ENCODE data around the gene CSPG5. TPM values are rescaled to one million over a fixed set of nuclear protein-coding genes. Genes with fewer than 3 reads are reported as not detected.

CSPG5 gene
- total and polyA plus RNA-seq, 2 donors from 2014 or later, result 0.16 to 0.67 TPM

- Histone ChIP-seq H3K36me3 (ENCODE audit: control insufficient read depth in 2 of 3, insufficient read depth in 3 of 3, low read length in 3 of 3) (peaks cover 10 to 44% (median 11%) of the 10 kb centered on the region in 3 donors), H3K4me3 (ENCODE audit: low read length in 3 of 3) (no peak overlapping the region), H3K9ac (ENCODE audit: low read length in 3 of 3) (no peak overlapping the region), H3K27me3 (ENCODE audit: control insufficient read depth, insufficient read depth, low read length) (no peaks in the 10 kb centered on the region), H3K27ac (ENCODE audit: low read depth in 2 of 2, low read length in 2 of 2) (no peak overlapping the region), H3K9me3 (ENCODE audit: control insufficient read depth in 2 of 3, insufficient read depth in 1 of 3, low read length in 3 of 3) (no peaks in the 10 kb centered on the region), H3K4me1 (ENCODE audit: control insufficient read depth in 2 of 3, insufficient read depth in 2 of 3, low read depth in 1 of 3, low read length in 3 of 3) (no peaks in the 10 kb centered on the region)
- intact Hi-C loops (cut with DNase I), result no loop called here
- DNase-seq (no peak), FAIRE-seq (no peak)
- no peak for TF ChIP-seq CTCF (IDR thresholded peaks at IDR 0.05; ENCODE audit: borderline replicate concordance, extremely low read depth, insufficient read depth)
These were observed 28.7 kb upstream of the CSPG5 start for GRCh38 chr3:47607335-47607734.

DNA sequence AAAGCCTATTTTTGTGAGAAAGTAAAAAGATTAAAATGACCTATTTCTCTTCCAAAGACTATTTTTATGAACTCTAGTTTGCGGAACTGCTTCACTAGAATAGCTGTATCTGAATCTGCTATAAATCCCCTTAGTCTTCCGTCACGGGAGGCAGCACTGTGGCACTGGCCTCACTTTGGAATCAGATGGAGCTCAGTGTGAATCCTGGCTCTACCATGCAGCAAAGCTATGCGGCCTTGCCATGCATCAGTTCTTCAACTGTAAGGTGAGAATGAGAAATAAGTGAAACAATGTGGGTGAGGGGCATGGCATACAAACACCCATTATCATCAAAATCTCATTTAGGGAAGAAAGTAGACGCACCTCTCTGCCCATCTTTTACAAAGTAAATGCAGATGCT lies 27.5 kb upstream of the CSPG5 start:
- intact Hi-C loops (cut with DNase I), result no loop called here
- no peaks in the 10 kb centered on the region for H3K4me1 ChIP-seq (ENCODE audit: control insufficient read depth in 2 of 3, insufficient read depth in 2 of 3, low read depth in 1 of 3, low read length in 3 of 3)
- H3K27me3 ChIP-seq (ENCODE audit: control insufficient read depth, insufficient read depth, low read length), result no peaks in the 10 kb centered on the region
- H3K9me3 ChIP-seq (ENCODE audit: control insufficient read depth in 2 of 3, insufficient read depth in 1 of 3, low read length in 3 of 3), result no peaks in the 10 kb centered on the region
- no peak overlapping the region for H3K27ac ChIP-seq (ENCODE audit: low read depth in 2 of 2, low read length in 2 of 2)
- H3K9ac ChIP-seq (ENCODE audit: low read length in 3 of 3), result no peak overlapping the region
- H3K36me3 ChIP-seq (ENCODE audit: control insufficient read depth in 2 of 3, insufficient read depth in 3 of 3, low read length in 3 of 3), result peaks cover 10 to 44% (median 11%) of the 10 kb centered on the region in 3 donors
- DNase-seq, result no peak
- TF ChIP-seq CTCF (IDR thresholded peaks at IDR 0.05; ENCODE audit: borderline replicate concordance, extremely low read depth, insufficient read depth), result no peak
- FAIRE-seq, result no peak
- H3K4me3 ChIP-seq (ENCODE audit: low read length in 3 of 3), result no peak overlapping the region

GRCh38 chr3:47605652-47606051 lies 27.0 kb upstream of the CSPG5 start:
- FAIRE-seq (no peak), DNase-seq (no peak)
- Histone ChIP-seq H3K9me3 (ENCODE audit: control insufficient read depth in 2 of 3, insufficient read depth in 1 of 3, low read length in 3 of 3) (no peaks in the 10 kb centered on the region), H3K4me1 (ENCODE audit: control insufficient read depth in 2 of 3, insufficient read depth in 2 of 3, low read depth in 1 of 3, low read length in 3 of 3) (no peaks in the 10 kb centered on the region), H3K9ac (ENCODE audit: low read length in 3 of 3) (no peak overlapping the region), H3K27ac (ENCODE audit: low read depth in 2 of 2, low read length in 2 of 2) (no peak overlapping the region), H3K4me3 (ENCODE audit: low read length in 3 of 3) (no peak overlapping the region), H3K36me3 (ENCODE audit: control insufficient read depth in 2 of 3, insufficient read depth in 3 of 3, low read length in 3 of 3) (peaks cover 10 to 45% (median 11%) of the 10 kb centered on the region in 3 donors), H3K27me3 (ENCODE audit: control insufficient read depth, insufficient read depth, low read length) (no peaks in the 10 kb centered on the region)
- intact Hi-C loops (cut with DNase I), result no loop called here
- no peak for TF ChIP-seq CTCF (IDR thresholded peaks at IDR 0.05; ENCODE audit: borderline replicate concordance, extremely low read depth, insufficient read depth)

DNA sequence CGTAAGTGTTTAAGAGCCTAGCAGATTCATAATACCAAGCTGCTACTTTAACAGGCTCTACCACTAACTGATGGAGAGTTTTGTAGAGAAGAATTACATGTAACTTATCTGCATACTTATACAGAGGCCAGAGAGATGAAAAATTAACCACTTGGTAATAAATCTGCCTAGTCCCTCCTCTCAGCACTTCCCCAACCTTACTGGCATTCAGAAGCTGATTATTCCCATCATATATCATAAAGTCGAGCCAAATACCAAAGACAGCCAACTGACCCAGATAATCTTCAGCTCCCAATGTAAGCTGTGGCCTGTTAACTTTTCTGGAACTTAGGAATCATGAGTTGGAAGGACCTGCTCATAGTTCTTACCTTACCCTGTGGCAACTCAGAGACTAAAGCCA lies 25.5 kb upstream of the CSPG5 start:
- intact Hi-C loops (cut with DNase I), result no loop called here
- no peak overlapping the region for H3K4me3 ChIP-seq (ENCODE audit: low read length in 3 of 3)
- FAIRE-seq, result no peak

More for the DNA sequence above, 25.5 kb upstream of the CSPG5 start:
- H3K4me1 ChIP-seq (ENCODE audit: control insufficient read depth in 2 of 3, insufficient read depth in 2 of 3, low read depth in 1 of 3, low read length in 3 of 3), result no peaks in the 10 kb centered on the region
- no peak for TF ChIP-seq CTCF (IDR thresholded peaks at IDR 0.05; ENCODE audit: borderline replicate concordance, extremely low read depth, insufficient read depth)
- H3K27ac ChIP-seq (ENCODE audit: low read depth in 2 of 2, low read length in 2 of 2), result no peak overlapping the region
- H3K9ac ChIP-seq (ENCODE audit: low read length in 3 of 3), result no peak overlapping the region
- peaks cover 8 to 36% (median 9%) of the 10 kb centered on the region in 3 donors for H3K36me3 ChIP-seq (ENCODE audit: control insufficient read depth in 2 of 3, insufficient read depth in 3 of 3, low read length in 3 of 3)
- no peaks in the 10 kb centered on the region for H3K9me3 ChIP-seq (ENCODE audit: control insufficient read depth in 2 of 3, insufficient read depth in 1 of 3, low read length in 3 of 3)
- H3K27me3 ChIP-seq (ENCODE audit: control insufficient read depth, insufficient read depth, low read length), result no peaks in the 10 kb centered on the region
- DNase-seq, result no peak
